GM12873 (cell line): Measurements from ENCODE around the gene GRM4.

Experiments used
- CTCF ChIP-seq: IDR thresholded peaks from 2 replicates; pipeline ENCODE4 v1.5.1; 2012; ENCODE audit warnings: low read depth, mild to moderate bottlenecking, moderate library complexity, low read length, control low read depth; ENCODE audit not compliant: insufficient read depth; ENCODE audit errors: missing control alignments

The GRM4 gene

GRCh38 chr6:34045771-34046170, 100.1 kb downstream of the GRM4 start:
- no peak for TF ChIP-seq CTCF

- no peak for TF ChIP-seq CTCF
Observed at GRCh38 chr6:34044945-34045595, 100.8 kb downstream of the GRM4 start.

- no peak for TF ChIP-seq CTCF
Observed at GRCh38 chr6:34043359-34043758, 102.5 kb downstream of the GRM4 start.

GRCh38 chr6:34041385-34041784, 104.5 kb downstream of the GRM4 start:
- TF ChIP-seq CTCF = no peak

GRCh38 chr6:34039943-34040342, 105.9 kb downstream of the GRM4 start:
- no peak for TF ChIP-seq CTCF

- TF ChIP-seq CTCF = no peak
Observed at GRCh38 chr6:34037151-34037550, 108.7 kb downstream of the GRM4 start.

GRCh38 chr6:34036357-34037069, 109.4 kb downstream of the GRM4 start:
- no peak for TF ChIP-seq CTCF
